ENCODE measurements around the gene SNRPA1.

The SNRPA1 gene

DNA sequence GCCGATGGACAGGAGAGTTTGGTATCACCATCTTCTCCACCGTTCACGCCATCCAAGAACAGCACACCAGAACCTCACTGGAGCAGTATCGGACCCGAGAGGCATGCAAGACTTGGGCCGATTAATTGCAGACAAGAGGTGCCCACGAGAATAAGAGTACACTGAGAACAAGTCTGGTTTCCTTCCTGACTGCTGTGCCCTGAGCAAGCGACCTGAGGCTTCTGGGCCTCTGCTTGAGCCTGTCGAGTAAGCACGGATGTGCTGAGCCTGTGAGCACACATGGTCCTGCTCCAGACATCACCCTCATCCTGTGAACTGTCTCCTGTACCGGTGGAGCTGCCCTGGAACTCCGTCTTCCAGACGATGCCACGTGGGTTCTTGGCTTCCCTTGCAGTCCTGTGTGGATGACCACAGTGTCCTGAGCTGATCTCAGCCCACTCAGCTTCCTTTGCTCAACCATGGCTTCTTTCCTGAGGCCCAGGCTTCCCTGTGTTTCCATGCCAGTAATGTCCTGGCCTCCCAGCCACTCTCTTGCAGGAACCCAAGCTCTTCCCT, 34.3 kb upstream of the SNRPA1 start:
- TF ChIP-seq, protein P1, sequence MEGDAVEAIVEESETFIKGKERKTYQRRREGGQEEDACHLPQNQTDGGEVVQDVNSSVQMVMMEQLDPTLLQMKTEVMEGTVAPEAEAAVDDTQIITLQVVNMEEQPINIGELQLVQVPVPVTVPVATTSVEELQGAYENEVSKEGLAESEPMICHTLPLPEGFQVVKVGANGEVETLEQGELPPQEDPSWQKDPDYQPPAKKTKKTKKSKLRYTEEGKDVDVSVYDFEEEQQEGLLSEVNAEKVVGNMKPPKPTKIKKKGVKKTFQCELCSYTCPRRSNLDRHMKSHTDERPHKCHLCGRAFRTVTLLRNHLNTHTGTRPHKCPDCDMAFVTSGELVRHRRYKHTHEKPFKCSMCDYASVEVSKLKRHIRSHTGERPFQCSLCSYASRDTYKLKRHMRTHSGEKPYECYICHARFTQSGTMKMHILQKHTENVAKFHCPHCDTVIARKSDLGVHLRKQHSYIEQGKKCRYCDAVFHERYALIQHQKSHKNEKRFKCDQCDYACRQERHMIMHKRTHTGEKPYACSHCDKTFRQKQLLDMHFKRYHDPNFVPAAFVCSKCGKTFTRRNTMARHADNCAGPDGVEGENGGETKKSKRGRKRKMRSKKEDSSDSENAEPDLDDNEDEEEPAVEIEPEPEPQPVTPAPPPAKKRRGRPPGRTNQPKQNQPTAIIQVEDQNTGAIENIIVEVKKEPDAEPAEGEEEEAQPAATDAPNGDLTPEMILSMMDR (conservative IDR thresholded peaks at IDR 0.05), result no peak
- no peak overlapping the region for H3K27ac ChIP-seq

DNA sequence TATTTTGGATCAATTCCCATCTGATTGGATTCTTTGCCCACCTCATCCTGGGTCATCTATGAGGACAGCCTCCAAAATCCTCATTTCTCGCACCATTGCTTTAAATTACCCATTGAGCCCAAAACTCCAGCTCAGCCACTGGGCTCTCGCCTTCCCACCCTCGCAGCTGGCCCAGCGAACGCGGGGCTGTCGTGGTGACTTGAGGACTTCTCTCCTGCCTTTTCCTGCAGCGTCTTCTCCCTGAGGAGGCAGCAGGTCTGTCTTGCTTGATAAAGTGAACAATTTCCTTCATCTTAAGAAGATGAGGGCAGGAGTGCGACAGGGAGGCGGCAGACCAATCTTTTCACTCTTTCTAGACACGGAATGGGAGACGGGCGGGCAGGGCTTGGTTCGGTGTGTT, 33.0 kb upstream of the SNRPA1 start:
- TF ChIP-seq, protein P1 (conservative IDR thresholded peaks at IDR 0.05), result no peak

DNA sequence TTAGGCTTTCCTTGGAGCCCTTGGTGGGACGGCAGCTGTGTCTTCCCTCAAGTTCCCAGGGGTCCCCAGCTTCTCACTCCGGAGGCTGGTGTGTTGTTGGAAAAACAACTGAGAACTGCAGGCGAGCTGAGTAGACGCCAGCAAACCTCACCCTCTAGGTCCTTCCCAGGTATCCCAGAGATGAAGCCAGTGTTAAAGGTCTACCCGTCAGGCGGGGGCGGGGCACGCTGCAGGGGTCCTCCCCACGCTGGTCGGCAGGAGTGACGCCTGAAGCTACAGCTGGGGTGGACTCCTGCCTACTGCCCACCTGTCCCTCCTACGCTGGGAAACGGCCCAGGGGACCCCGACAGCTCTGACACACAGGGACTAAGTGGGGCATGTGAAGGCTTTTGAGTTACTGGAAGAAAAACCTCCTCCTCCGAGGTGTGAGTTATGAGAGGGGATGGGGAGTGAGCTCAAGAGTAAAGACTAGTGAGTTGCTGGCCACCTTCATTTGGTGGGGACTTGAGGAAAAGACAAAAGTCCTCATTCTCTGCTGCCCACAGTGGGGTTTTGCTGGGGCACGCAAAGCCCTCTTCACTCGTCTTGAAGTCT, 32.2 kb upstream of the SNRPA1 start:
- H3K27ac ChIP-seq, result no peak overlapping the region
- TF ChIP-seq, protein P1 (conservative IDR thresholded peaks at IDR 0.05), result no peak

More for the DNA sequence above, 33.0 kb upstream of the SNRPA1 start:
- H3K27ac ChIP-seq, result no peak overlapping the region

DNA sequence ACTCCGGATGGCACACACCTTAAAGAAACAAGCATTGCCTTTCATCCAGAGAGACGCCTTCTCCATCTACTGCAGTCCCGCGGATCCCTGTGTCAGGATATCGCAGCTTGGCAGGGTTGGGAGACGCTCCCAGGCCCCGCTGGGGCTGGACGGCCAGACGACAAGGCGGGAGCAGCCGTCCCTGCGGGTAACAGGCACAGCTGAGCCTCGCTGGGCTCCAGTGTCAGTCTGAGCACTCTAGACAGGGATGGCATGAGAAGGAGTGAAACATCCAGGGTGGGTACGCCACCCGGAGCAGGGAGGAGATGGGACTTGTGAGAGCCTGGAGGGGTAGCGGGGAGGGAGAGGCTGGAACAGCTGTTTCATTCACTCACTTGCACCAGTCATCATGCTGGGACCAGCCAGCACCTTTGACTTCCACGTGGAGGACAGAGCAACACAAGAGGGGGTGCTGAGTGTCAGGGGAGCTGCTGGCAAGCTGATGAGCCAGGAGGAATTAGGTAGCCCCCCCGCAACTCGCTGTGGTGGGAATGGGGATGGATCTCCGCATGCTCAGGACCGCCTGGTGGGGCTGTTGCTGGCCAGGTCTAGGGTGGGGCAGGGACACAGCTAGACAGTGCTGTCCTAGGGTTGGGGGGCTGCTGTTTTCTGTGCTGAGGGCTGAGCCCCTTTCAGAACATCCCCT, 31.6 kb upstream of the SNRPA1 start:
- H3K27ac ChIP-seq, result no peak overlapping the region
- TF ChIP-seq, protein P1 (conservative IDR thresholded peaks at IDR 0.05), result no peak

DNA sequence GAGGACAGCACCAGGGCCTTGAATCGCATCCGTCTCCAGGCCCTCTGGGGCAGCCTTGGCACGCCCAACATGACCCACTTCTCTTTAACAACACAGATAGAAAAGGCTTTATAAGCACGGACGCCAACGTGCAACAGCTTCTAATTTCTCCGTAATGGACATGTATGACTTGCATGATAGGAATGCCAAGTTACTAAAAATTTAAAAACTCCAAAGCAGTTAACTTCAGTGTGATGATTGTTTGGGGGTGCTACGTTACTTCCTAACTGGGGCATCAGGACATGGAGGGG, 30.9 kb upstream of the SNRPA1 start:
- TF ChIP-seq, protein P1 (conservative IDR thresholded peaks at IDR 0.05), result no peak
- H3K27ac ChIP-seq, result no peak overlapping the region

DNA sequence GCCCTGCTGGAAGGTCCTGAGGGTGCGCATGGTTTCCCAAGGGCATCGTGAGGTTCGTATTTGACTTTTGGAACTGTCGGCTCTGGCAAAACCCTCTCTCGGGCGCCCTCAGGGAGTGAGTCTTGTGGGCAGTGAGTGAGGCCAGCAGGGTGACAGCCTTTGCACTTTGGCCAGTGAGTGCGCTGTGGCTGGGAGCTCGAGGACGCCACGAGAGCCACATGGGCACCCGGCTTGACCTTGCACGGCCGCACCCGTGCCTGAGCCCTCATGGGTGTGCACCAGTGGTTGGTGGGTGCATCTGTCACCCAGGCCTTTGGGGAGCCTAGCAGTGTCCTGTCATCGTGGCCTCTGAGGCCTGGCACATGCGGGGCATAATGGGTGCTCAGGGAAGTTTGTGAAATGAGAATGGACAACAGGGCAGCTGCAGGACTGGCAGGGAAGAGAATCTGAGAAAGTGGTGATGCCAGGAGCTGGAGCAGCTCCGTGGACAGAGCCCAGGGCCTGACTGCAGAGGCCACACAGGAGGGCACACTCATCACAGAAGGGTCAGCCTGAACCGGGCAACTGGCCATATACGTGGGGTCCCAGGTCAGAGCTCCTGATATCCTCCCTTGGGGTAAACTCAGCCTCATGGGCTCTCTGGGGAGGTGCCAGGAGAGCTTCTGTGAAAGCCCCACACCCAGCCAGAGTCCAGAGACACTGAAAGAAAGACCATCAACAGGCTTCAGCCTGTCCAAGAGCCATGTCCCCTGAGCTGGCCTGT, 30.4 kb upstream of the SNRPA1 start:
- TF ChIP-seq, protein P1 (conservative IDR thresholded peaks at IDR 0.05), result no peak
- H3K27ac ChIP-seq, result no peak overlapping the region

DNA sequence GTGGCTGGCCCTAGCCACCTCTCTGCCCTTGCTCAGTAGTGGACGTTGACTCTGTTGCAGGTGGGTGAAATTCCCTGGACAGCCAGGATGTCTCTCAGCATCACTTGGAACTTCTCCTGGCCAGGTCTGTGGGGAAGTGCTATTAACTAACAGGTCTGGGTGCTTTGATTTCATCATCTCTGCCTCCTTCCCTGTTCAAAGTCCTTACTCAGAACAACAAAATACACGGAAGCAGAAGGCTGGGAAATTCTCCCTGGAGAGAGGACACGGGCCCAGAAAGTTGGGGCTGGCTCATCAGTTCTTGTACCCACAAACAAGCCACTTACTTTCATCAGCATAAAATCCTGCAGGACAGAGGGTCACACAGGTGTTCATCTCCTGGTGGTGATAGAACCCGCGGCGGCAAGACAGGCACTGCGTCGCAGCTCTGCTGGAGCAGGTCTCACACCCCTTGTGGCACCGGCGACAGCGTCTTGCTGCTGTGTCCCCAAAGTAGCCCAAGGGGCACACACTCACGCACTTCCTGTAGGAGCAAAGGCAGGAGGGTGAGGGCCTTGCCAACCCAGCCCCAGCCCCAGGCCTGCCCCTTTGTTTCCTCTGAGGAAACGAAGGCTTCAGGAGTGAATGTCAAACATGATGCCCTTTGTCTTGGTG, 29.6 kb upstream of the SNRPA1 start:
- no peak overlapping the region for H3K27ac ChIP-seq
- TF ChIP-seq, protein P1 (conservative IDR thresholded peaks at IDR 0.05), result no peak

Measured in VCaP (cell line).